ENCODE measurements around the gene L1CAM.

L1CAM gene

GRCh38 chrX:153903238-153903980 is 17.4 kb upstream of the L1CAM start:
- no peak for DNase-seq

GRCh38 chrX:153902385-153902784 is 16.4 kb upstream of the L1CAM start:
- DNase-seq: no peak

GRCh38 chrX:153901753-153902140 is 15.8 kb upstream of the L1CAM start:
- DNase-seq: no peak

- peak; percentile 83 for DNase-seq
Measured at GRCh38 chrX:153900831-153901752, 15.1 kb upstream of the L1CAM start.

- no peak for DNase-seq
Measured at GRCh38 chrX:153897899-153898298, 11.9 kb upstream of the L1CAM start.

GRCh38 chrX:153889123-153889522 is 3.1 kb upstream of the L1CAM start:
- no peak for DNase-seq

- DNase-seq: no peak
Measured at GRCh38 chrX:153888344-153888743, 2.4 kb upstream of the L1CAM start.

GRCh38 chrX:153887385-153887784 is 1.4 kb upstream of the L1CAM start:
- DNase-seq: no peak

GRCh38 chrX:153886915-153887314 is 942 bp upstream of the L1CAM start:
- no peak for DNase-seq

GRCh38 chrX:153885208-153885787 is 675 bp downstream of the L1CAM start:
- DNase-seq: no peak

- DNase-seq: no peak
Measured at GRCh38 chrX:153884590-153884989, 1.4 kb downstream of the L1CAM start.

- no peak for DNase-seq
Measured at GRCh38 chrX:153884136-153884535, 1.8 kb downstream of the L1CAM start.

- DNase-seq: no peak
Measured at GRCh38 chrX:153883163-153883843, 2.7 kb downstream of the L1CAM start.

GRCh38 chrX:153882557-153882956 is 3.4 kb downstream of the L1CAM start:
- no peak for DNase-seq

GRCh38 chrX:153882086-153882498 is 3.9 kb downstream of the L1CAM start:
- no peak for DNase-seq

GRCh38 chrX:153881281-153881680 is 4.7 kb downstream of the L1CAM start:
- no peak for DNase-seq

GRCh38 chrX:153880440-153880815 is 5.5 kb downstream of the L1CAM start:
- DNase-seq: no peak

GRCh38 chrX:153879741-153880439 is 6.1 kb downstream of the L1CAM start:
- DNase-seq: no peak

- no peak for DNase-seq
Measured at GRCh38 chrX:153878969-153879653, 6.9 kb downstream of the L1CAM start.

- no peak for DNase-seq
Measured at GRCh38 chrX:153878345-153878744, 7.6 kb downstream of the L1CAM start.

- DNase-seq: no peak
Measured at GRCh38 chrX:153877571-153878261, 8.3 kb downstream of the L1CAM start.

All from fibroblast of skin of right quadriceps (primary cell).